Endothelial cell of umbilical vein (primary cell): ENCODE data around the gene PRC1. TPM values are rescaled to one million over a fixed set of nuclear protein-coding genes. Genes with fewer than 3 reads are reported as not detected.

Experiments
- BruUV-seq: library from RNA; stranded (reverse); fragments of 400-500 nt; replicated peaks from 2 replicates; lab custom pipeline; 2021; lab: Mats Ljungman, UMichigan
- CTCF ChIA-PET: fragments of 300-600, 350-600 bp; sonication (Branson Sonifier 250); formaldehyde crosslinking; loops from one replicate; lab custom pipeline; 2021; ENCODE audit warnings: antibody characterized with exemption, inconsistent platforms; lab: Charles Lee
- POLR2A ChIA-PET: fragments of 300-600, 350-600 bp; sonication (Branson Sonifier 250); formaldehyde crosslinking; loops from one replicate; lab custom pipeline; 2021; ENCODE audit warnings: antibody characterized with exemption, inconsistent platforms; lab: Charles Lee
- DNase-seq: peaks from one replicate; pipeline ENCODE4 v3.0.0-alpha.2; 2011; ENCODE audit warnings: low read depth, low spot score
- FAIRE-seq: peaks from 2 replicates; lab custom pipeline; 2011; peaks lifted over from hg19 to GRCh38; lab: Jason Lieb, UNC
- H2AFZ ChIP-seq: 2 replicates; pipeline ENCODE4 v1.6.0; 2012; ENCODE audit warnings: low read depth, low read length, control low read depth, inconsistent platforms
- H3K27ac ChIP-seq: 2 replicates; pipeline ENCODE4 v1.5.1; 2011; ENCODE audit warnings: low read depth, mild to moderate bottlenecking, control low read depth, low read length, moderate library complexity; ENCODE audit not compliant: insufficient read depth
- H3K27me3 ChIP-seq, 2 experiments: 2 replicates each; pipeline versions ENCODE4 v1.6.0 to v1.6.1; 2011; ENCODE audit warnings: low read length in 2 of 2, mixed read lengths in 1 of 2; ENCODE audit not compliant: control insufficient read depth in 2 of 2, insufficient read depth in 2 of 2
- H3K36me3 ChIP-seq, 2 experiments: 2 replicates in 1 of 2; 3 replicates in 1 of 2; pipeline ENCODE4 v1.5.1; 2011; ENCODE audit warnings: low read length in 2 of 2, mild to moderate bottlenecking in 1 of 2, moderate library complexity in 1 of 2; ENCODE audit not compliant: control insufficient read depth in 2 of 2, insufficient read depth in 2 of 2; ENCODE audit errors: extremely low read depth in 1 of 2
- H3K4me1 ChIP-seq: 3 replicates; pipeline ENCODE4 v1.5.1; 2011; ENCODE audit warnings: mild to moderate bottlenecking, low read length; ENCODE audit not compliant: control insufficient read depth, insufficient read depth; ENCODE audit errors: extremely low read depth
- H3K4me2 ChIP-seq: 2 replicates; pipeline ENCODE4 v1.6.1; 2011; ENCODE audit warnings: low read length, control low read depth, mixed read lengths; ENCODE audit not compliant: insufficient read depth
- H3K4me3 ChIP-seq, 3 experiments: fragments of 200-600 bp in 1 of 3; sonication (generic), shearing (Covaris generic) in 1 of 3; replicated peaks in 1 of 3; 2 replicates each; pipeline ENCODE4 v1.5.1; 2011 to 2016; ENCODE audit warnings: control low read depth in 3 of 3, low read length in 3 of 3, mild to moderate bottlenecking in 2 of 3, inconsistent platforms in 1 of 3, low read depth in 1 of 3, moderate library complexity in 1 of 3; ENCODE audit not compliant: insufficient read depth in 1 of 3
- H3K79me2 ChIP-seq: 2 replicates; pipeline ENCODE4 v1.6.0; 2012; ENCODE audit warnings: low read length, inconsistent platforms; ENCODE audit not compliant: control insufficient read depth, insufficient read depth
- H3K9ac ChIP-seq: replicated peaks from 2 replicates; pipeline ENCODE3; 2011; ENCODE audit warnings: low read length, control low read depth; ENCODE audit not compliant: insufficient read depth; ENCODE audit errors: extremely low read depth
- H3K9me1 ChIP-seq: replicated peaks from 3 replicates; pipeline ENCODE4 v1.6.0; 2011; ENCODE audit warnings: mild to moderate bottlenecking, low read length; ENCODE audit not compliant: control insufficient read depth, insufficient read depth; ENCODE audit errors: extremely low read depth
- H3K9me3 ChIP-seq: replicated peaks from 2 replicates; pipeline ENCODE4 v1.5.1; 2012; ENCODE audit warnings: low read length, inconsistent platforms; ENCODE audit not compliant: control insufficient read depth, insufficient read depth
- H4K20me1 ChIP-seq: replicated peaks from 2 replicates; pipeline ENCODE3; 2011; ENCODE audit warnings: mild to moderate bottlenecking, low read length; ENCODE audit not compliant: control insufficient read depth, insufficient read depth; ENCODE audit errors: extremely low read depth
- CTCF ChIP-seq, 2 donors: IDR thresholded peaks; 1 replicate in 1 of 2; 2 replicates in 1 of 2; pipeline ENCODE4 v1.5.1; 2011; ENCODE audit warnings: low read length in 2 of 2, mild to moderate bottlenecking in 2 of 2, moderate library complexity in 2 of 2, control low read depth in 1 of 2, inconsistent platforms in 1 of 2, low read depth in 1 of 2; ENCODE audit not compliant: insufficient read depth in 1 of 2; ENCODE audit errors: extremely low read depth in 1 of 2
- EZH2 ChIP-seq: IDR thresholded peaks from 2 replicates; pipeline ENCODE4 v1.6.1; 2012; ENCODE audit warnings: borderline replicate concordance, low read depth, mild to moderate bottlenecking, moderate library complexity, low read length, inconsistent platforms; ENCODE audit not compliant: severe bottlenecking
- FOS ChIP-seq: IDR thresholded peaks from 2 replicates; pipeline ENCODE4 v1.6.1; 2011; ENCODE audit warnings: mild to moderate bottlenecking, low read length, moderate library complexity, borderline replicate concordance; ENCODE audit not compliant: insufficient read depth
- GATA2 ChIP-seq: IDR thresholded peaks from 2 replicates; pipeline ENCODE4 v1.7.0; 2011; ENCODE audit warnings: low read depth, mild to moderate bottlenecking, moderate library complexity, mixed read lengths, low read length; ENCODE audit not compliant: insufficient read length, insufficient read depth
- JUN ChIP-seq: IDR thresholded peaks from 2 replicates; pipeline ENCODE4 v1.6.1; 2011; ENCODE audit warnings: borderline replicate concordance, low read depth; ENCODE audit not compliant: insufficient read length, insufficient read depth
- MAX ChIP-seq: IDR thresholded peaks from 2 replicates; pipeline ENCODE4 v1.6.1; 2011; ENCODE audit not compliant: insufficient read depth, insufficient read length
- MYC ChIP-seq: IDR thresholded peaks from one replicate; pipeline ENCODE4 v1.6.1; 2011; ENCODE audit warnings: mild to moderate bottlenecking, low read depth, low read length
- POLR2A ChIP-seq: IDR thresholded peaks from 2 replicates; pipeline ENCODE4 v1.6.1; 2012; ENCODE audit warnings: low read depth, mild to moderate bottlenecking, control low read depth, low read length
- POLR2AphosphoS5 ChIP-seq: IDR thresholded peaks from 2 replicates; pipeline ENCODE4 v1.6.1; 2012; ENCODE audit warnings: low read depth, mild to moderate bottlenecking, control low read depth, low read length, moderate library complexity; ENCODE audit not compliant: insufficient read depth
- dilution Hi-C: fragments of 300-500 bp; cut with MboI; formaldehyde crosslinking; loops from one replicate; pipeline ENCODE4 v1.15.0; 2019; ENCODE audit warnings: low sequenced_read_pairs; ENCODE audit not compliant: extremely low pct_ligation_motif_present
- intact Hi-C: fragments of 100-400 bp; cut with micrococcal nuclease; formaldehyde crosslinking; loops from one replicate; pipeline ENCODE4 v1.10.0; 2022
- polyA plus RNA-seq, 4 experiments: library from polyadenylated mRNA; depleted of rRNA in 3 of 4; stranded (reverse) in 3 of 4; unstranded in 1 of 4; fragments of >200 nt; gene quantifications; 2 replicates each; pipeline versions ENCODE4 v1.2.1 to v1.2.3, GENCODE V29; 2011 to 2012; ENCODE audit warnings: missing spikeins in 1 of 4
- total RNA-seq: library from RNA; stranded (reverse); gene quantifications from 2 replicates; pipeline ENCODE4 v1.2.3, GENCODE V29; 2021

PRC1 gene
- total and polyA plus RNA-seq, 2 donors (not counting 3 experiments of a cell fraction or from before 2014, with no cell fraction given) = 171 to 280 TPM

GRCh38 chr15:90946538-90946937 lies 47.8 kb downstream of the PRC1 start:
- no peak for FAIRE-seq
- Histone ChIP-seq H4K20me1 (no peaks in the 10 kb centered on the region), H3K9me1 (no peaks in the 10 kb centered on the region), H3K4me2 (no peak overlapping the region), H3K79me2 (no peaks in the 10 kb centered on the region), H3K27ac (no peak overlapping the region), H3K27me3 (no peaks in the 10 kb centered on the region), H3K4me1 (peaks cover 10% of the 10 kb centered on the region), H3K9me3 (no peaks in the 10 kb centered on the region), H3K36me3 (peaks cover 22 to 62% of the 10 kb centered on the region in 2 experiments), H3K9ac (no peak overlapping the region), H3K4me3 (no peak overlapping the region), H2AFZ (no peak overlapping the region)
- CTCF ChIA-PET = interaction anchor here (0.6 to 2.8 kb wide), 5 partner anchors 9 to 103 kb away, joined by 3 to 24 read pairs (median 4); partner anchors contain the start of genes RCCD1 and UNC45A
- no TSS peak for BruUV-seq
- TF ChIP-seq CTCF (IDR thresholded peaks at IDR 0.05; ENCODE audit: extremely low read depth in 1 of 2, insufficient read depth in 1 of 2, low read depth in 1 of 2, low read length in 2 of 2) (no peak), MAX (no peak), POLR2AphosphoS5 (no peak), POLR2A (no peak), MYC (no peak), JUN (no peak), GATA2 (no peak), FOS (no peak), EZH2 (no peak)
- POLR2A ChIA-PET = no interaction called here
- DNase-seq = no peak
- intact Hi-C loops (no loop called here), dilution Hi-C loops (no loop called here)
